Fibroblast of mammary gland (primary cell): ENCODE results near the gene MAP4.

Source experiments
- DNase-seq: peaks from one replicate; pipeline ENCODE4 v3.0.0-alpha.2; 2010; ENCODE audit warnings: low read depth
- H3K4me3 ChIP-seq: 2 replicates; pipeline ENCODE4 v1.5.1; 2011; ENCODE audit warnings: low read depth, mild to moderate bottlenecking, low read length, moderate library complexity; ENCODE audit not compliant: control insufficient read depth
- CTCF ChIP-seq: conservative IDR thresholded peaks from 2 replicates; pipeline ENCODE4 v1.5.1; 2011; ENCODE audit warnings: low read depth, low read length, inconsistent platforms; ENCODE audit not compliant: control insufficient read depth, insufficient read depth

The MAP4 gene

GRCh38 chr3:47848599-47849117, 167.6 kb downstream of the MAP4 start:
- no peak for TF ChIP-seq CTCF
- H3K4me3 ChIP-seq: no peak overlapping the region
- no peak for DNase-seq

GRCh38 chr3:47847801-47848518, 168.3 kb downstream of the MAP4 start:
- H3K4me3 ChIP-seq: no peak overlapping the region
- TF ChIP-seq CTCF: no peak
- DNase-seq: no peak

GRCh38 chr3:47847260-47847659, 169.0 kb downstream of the MAP4 start:
- TF ChIP-seq CTCF: no peak
- no peak for DNase-seq
- no peak overlapping the region for H3K4me3 ChIP-seq

GRCh38 chr3:47846880-47847248, 169.4 kb downstream of the MAP4 start:
- no peak for DNase-seq
- no peak overlapping the region for H3K4me3 ChIP-seq
- TF ChIP-seq CTCF: no peak

GRCh38 chr3:47846186-47846879, 169.9 kb downstream of the MAP4 start:
- no peak overlapping the region for H3K4me3 ChIP-seq
- no peak for DNase-seq
- TF ChIP-seq CTCF: no peak

GRCh38 chr3:47841786-47842349, 174.3 kb downstream of the MAP4 start:
- no peak for DNase-seq
- H3K4me3 ChIP-seq: no peak overlapping the region
- no peak for TF ChIP-seq CTCF
